Measurements from ENCODE around the gene TRMT61A.

The TRMT61A gene

DNA sequence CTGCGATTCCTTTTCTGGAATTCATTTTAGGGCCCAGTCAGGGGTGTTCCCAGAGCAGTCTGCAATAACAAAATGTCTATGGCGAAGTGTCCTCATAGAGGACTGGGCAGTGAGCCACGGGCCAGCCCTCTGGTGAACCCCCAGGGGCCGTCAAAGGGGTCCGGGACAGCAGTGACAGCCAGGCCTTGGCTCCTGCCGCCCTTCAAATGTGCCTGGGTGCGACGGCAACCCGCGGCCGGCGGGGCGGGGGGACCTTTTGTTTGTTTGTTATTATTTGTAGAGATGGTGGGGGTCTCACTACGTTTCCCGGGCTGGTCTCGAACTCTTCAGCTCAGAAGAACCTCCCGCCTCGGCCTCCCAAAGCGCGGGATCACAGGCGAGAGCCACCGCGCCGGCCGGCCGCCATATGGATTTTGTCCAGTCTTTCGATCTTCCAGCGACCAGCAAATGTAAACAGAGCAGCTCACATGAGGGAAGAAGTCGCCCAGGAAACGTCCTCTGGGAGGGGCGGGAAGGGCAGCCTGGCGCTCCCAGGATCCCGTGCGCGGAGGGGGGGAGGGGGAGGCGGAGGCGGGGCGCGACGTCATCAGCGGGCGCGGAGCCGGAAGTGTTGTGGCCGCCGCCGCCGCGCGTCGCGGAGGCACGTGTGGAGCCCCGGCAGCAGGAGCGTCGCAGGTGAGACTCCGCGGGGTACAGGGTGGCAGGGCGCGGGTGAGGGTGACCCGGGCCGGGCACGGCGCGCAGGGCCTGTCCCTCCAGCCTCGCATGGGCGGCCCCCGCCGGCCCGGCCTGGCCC is at the start of gene TRMT61A:
Gene TRMT61A, plus strand, starts transcription at position 610 of the 796 bp plus-strand sequence. CDS start 783 bp downstream, outside the sequence.
- TF ChIP-seq, protein P1, sequence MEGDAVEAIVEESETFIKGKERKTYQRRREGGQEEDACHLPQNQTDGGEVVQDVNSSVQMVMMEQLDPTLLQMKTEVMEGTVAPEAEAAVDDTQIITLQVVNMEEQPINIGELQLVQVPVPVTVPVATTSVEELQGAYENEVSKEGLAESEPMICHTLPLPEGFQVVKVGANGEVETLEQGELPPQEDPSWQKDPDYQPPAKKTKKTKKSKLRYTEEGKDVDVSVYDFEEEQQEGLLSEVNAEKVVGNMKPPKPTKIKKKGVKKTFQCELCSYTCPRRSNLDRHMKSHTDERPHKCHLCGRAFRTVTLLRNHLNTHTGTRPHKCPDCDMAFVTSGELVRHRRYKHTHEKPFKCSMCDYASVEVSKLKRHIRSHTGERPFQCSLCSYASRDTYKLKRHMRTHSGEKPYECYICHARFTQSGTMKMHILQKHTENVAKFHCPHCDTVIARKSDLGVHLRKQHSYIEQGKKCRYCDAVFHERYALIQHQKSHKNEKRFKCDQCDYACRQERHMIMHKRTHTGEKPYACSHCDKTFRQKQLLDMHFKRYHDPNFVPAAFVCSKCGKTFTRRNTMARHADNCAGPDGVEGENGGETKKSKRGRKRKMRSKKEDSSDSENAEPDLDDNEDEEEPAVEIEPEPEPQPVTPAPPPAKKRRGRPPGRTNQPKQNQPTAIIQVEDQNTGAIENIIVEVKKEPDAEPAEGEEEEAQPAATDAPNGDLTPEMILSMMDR (IDR thresholded peaks at IDR 0.05; ENCODE audit: control extremely low read depth, extremely low read depth, low read depth, missing control alignments), result no peak
- CTCF ChIA-PET, result interaction anchor here (0.8 to 7.2 kb wide), 5 partner anchors 7 to 33 kb away, joined by 3 to 69 read pairs (median 7); no protein-coding TSS in a partner anchor
- peak; percentile 95 for DNase-seq (ENCODE audit: extremely low spot score)
- POLR2A ChIA-PET, result interaction anchor here (0.6 to 1.0 kb wide), 3 partner anchors 8 to 163 kb away, joined by 3 to 7 read pairs (median 6); no protein-coding TSS in a partner anchor

DNA sequence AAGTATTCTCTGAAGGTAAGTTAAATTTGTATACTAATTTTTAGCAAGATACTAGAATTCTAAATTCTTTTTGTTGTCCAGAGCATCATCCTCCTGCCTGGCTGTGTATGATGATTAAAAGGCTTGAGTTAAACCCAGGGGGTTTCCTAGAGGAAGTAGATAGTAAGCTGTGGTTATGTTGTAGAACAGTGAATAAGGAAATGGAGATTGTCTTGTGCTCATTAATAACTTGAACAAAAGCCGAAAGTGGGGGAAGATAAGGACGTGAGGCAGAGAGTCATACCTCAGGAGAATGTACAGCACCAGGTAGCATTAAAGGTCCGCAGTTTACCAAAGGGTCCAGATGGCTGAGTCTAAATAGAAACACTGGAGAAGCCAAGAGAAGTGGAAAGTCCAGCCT is 48.4 kb upstream of the TRMT61A start:
- CTCF ChIA-PET, result interaction anchor here (1.5 to 1.7 kb wide), 3 partner anchors 16 to 89 kb away, joined by 3 to 4 read pairs (median 3); no protein-coding TSS in a partner anchor

DNA sequence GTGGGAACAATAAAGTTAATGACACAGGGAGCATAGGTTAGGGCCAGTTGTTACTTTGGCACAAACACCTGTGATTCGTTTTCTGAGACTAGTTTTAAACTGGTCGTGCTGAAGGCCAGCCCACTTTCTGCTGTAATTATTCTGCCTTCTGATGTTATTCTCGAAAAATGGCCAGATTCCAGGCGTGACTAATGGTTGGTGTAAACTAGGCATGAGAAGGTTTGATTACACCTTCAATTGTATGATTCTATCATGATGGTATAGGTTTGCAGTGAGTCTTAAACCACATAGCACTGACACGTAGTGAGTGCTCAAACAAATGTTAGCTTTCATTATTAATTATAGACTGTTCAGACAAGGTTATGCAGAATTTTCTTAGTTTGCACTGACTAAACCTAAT is 45.4 kb upstream of the TRMT61A start:
- POLR2A ChIA-PET, result no interaction called here
- no peak for DNase-seq (ENCODE audit: extremely low spot score)
- TF ChIP-seq, protein P1 (IDR thresholded peaks at IDR 0.05; ENCODE audit: control extremely low read depth, extremely low read depth, low read depth, missing control alignments), result no peak
- CTCF ChIA-PET, result interaction anchor here (1.0 kb wide), 2 partner anchors 35 to 93 kb away, joined by 3 read pairs; no protein-coding TSS in a partner anchor

More for the DNA sequence above, 48.4 kb upstream of the TRMT61A start:
- TF ChIP-seq, protein P1 (IDR thresholded peaks at IDR 0.05; ENCODE audit: control extremely low read depth, extremely low read depth, low read depth, missing control alignments), result no peak
- POLR2A ChIA-PET, result no interaction called here
- peak; percentile 60 for DNase-seq (ENCODE audit: extremely low spot score)

DNA sequence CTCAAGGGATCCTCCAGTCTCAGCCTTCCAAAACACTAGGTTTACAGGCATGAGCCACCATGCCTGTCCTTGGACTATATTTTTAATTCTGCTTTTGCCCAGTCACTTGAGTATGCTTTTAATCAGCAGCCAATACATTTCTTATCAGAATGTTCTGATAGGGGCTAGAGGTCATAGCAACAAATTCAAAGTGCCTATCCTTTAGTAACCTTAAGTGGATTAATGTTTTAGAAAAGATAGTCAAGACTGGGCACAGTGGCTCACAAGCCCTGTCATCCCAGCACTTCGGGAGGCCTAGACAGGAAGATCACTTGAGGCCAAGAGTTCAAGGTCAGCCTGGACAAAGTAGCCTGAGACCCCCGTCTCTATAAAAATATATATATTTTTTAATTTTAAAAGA is 43.5 kb upstream of the TRMT61A start:
- DNase-seq (ENCODE audit: extremely low spot score), result no peak
- POLR2A ChIA-PET, result no interaction called here
- TF ChIP-seq, protein P1 (IDR thresholded peaks at IDR 0.05; ENCODE audit: control extremely low read depth, extremely low read depth, low read depth, missing control alignments), result no peak
- CTCF ChIA-PET, result interaction anchor here (2.8 kb wide), 1 partner anchor 33 kb away, joined by 7 read pairs; no protein-coding TSS in a partner anchor

DNA sequence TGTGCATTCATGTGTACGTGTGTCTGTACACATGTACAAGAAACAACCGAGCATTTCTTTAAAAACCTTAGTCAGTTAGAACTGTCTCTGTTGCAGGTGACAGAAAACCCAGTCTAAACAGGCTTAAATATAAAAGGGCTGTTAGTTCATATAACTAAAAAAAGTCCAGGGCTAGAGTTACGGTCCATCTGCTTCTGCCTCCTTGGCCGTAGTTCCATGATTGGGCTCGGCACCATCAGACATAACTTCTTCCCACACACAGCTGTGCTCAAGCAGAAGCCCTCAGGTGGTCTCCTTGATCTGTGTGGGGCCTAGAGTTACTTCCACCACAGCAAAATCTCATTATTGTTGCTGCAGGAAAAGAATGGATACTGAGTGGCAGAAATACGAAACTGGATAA is 40.9 kb upstream of the TRMT61A start:
- DNase-seq (ENCODE audit: extremely low spot score), result no peak
- CTCF ChIA-PET, result interaction anchor here (1.2 to 2.8 kb wide), 3 partner anchors 12 to 31 kb away, joined by 3 to 7 read pairs (median 4); no protein-coding TSS in a partner anchor
- TF ChIP-seq, protein P1 (IDR thresholded peaks at IDR 0.05; ENCODE audit: control extremely low read depth, extremely low read depth, low read depth, missing control alignments), result no peak

DNA sequence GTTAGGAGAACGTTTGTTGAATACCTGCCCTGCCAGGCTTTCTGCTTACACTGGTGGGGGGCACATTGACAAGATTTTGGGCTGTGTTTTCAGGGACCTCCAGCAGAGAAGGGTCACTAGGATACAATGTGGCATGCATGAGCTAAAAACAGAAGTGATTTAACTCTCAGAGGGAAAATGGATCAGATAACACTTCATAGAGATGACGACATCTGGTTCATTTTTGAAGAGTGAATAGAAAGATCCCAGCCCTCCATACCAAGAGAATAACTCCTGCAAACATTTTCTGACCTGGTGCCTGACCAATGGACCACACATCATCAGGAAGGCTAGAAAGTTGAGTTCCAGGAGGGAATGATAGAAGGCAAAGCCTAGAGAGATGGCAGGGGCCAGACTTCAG is 40.0 kb upstream of the TRMT61A start:
- ChIA-PET POLR2A (no interaction called here), CTCF (interaction anchor here (0.8 kb wide), 1 partner anchor 11 kb away, joined by 3 read pairs; no protein-coding TSS in a partner anchor)
- TF ChIP-seq, protein P1 (IDR thresholded peaks at IDR 0.05; ENCODE audit: control extremely low read depth, extremely low read depth, low read depth, missing control alignments), result no peak
- no peak for DNase-seq (ENCODE audit: extremely low spot score)

More for the DNA sequence above, 40.9 kb upstream of the TRMT61A start:
- POLR2A ChIA-PET, result no interaction called here
